MM.1S (cell line): Measurements from ENCODE around the gene FUT7.

Experiments used
- CTCF ChIP-seq: fragments of 300-600 bp; sonication (generic); IDR thresholded peaks from 2 replicates; pipeline ENCODE4 v1.5.1; 2016; ENCODE audit warnings: antibody characterized with exemption, low read length, mixed read lengths
- EZH2 ChIP-seq: fragments of 300-600 bp; sonication (generic); optimal IDR thresholded peaks from 2 replicates; pipeline ENCODE3; 2017; ENCODE audit warnings: low read depth, mild to moderate bottlenecking, antibody characterized with exemption, low read length, mixed read lengths

GRCh38 chr9:137068539-137069507 lies 36.9 kb upstream of the FUT7 start:
- no peak for TF ChIP-seq CTCF
- no peak for TF ChIP-seq EZH2
